ENCODE results near the gene ASPG.

Gene ASPG

GRCh38 chr14:104140463-104141331 lies 55.2 kb downstream of the ASPG start:
- TF ChIP-seq CTCF (IDR thresholded peaks at IDR 0.05; ENCODE audit: low read depth, low read length) = no peak
- no peak for DNase-seq (ENCODE audit: extremely low read depth, low read depth)

GRCh38 chr14:104141621-104142091 lies 56.2 kb downstream of the ASPG start:
- no peak for DNase-seq (ENCODE audit: extremely low read depth, low read depth)
- TF ChIP-seq CTCF (IDR thresholded peaks at IDR 0.05; ENCODE audit: low read depth, low read length) = no peak

GRCh38 chr14:104142136-104142945 lies 56.8 kb downstream of the ASPG start:
- TF ChIP-seq CTCF (IDR thresholded peaks at IDR 0.05; ENCODE audit: low read depth, low read length) = no peak
- DNase-seq (ENCODE audit: extremely low read depth, low read depth) = no peak

- TF ChIP-seq CTCF (IDR thresholded peaks at IDR 0.05; ENCODE audit: low read depth, low read length) = no peak
- DNase-seq (ENCODE audit: extremely low read depth, low read depth) = no peak
Observed at GRCh38 chr14:104142946-104143470, 57.5 kb downstream of the ASPG start.

- no peak for DNase-seq (ENCODE audit: extremely low read depth, low read depth)
- TF ChIP-seq CTCF (IDR thresholded peaks at IDR 0.05; ENCODE audit: low read depth, low read length) = no peak
Observed at GRCh38 chr14:104143521-104144452, 58.3 kb downstream of the ASPG start.

- no peak for TF ChIP-seq CTCF (IDR thresholded peaks at IDR 0.05; ENCODE audit: low read depth, low read length)
Observed at GRCh38 chr14:104144453-104144790, 58.9 kb downstream of the ASPG start.

More at GRCh38 chr14:104144453-104144790, 58.9 kb downstream of the ASPG start:
- no peak for DNase-seq (ENCODE audit: extremely low read depth, low read depth)

Data from AG09319 (cell line).